Measurements from ENCODE around the gene ZFR2.

- TF ChIP-seq POLR2AphosphoS5 (IDR thresholded peaks at IDR 0.05; ENCODE audit: low read depth, low read length) = no peak
- no peak for TF ChIP-seq TAF1 (IDR thresholded peaks at IDR 0.05; ENCODE audit: low read depth, low read length)
These were observed 49.9 kb downstream of the ZFR2 start for GRCh38 chr19:3818918-3819317.
